Measurements from ENCODE around the gene ADAP1. TPM values are rescaled to one million over a fixed set of nuclear protein-coding genes. Genes with fewer than 3 reads are reported as not detected.
A peak's percentile ranks its signal among the peaks of the same experiment; 100 is the strongest.

ADAP1 gene
- total and polyA plus RNA-seq, 2 of the 8 experiments (the other 6 are each of a cell fraction or from before 2014, with no cell fraction given) = 5.8 to 6.1 TPM

- Histone ChIP-seq H3K4ac (replicated peaks; ENCODE audit: insufficient read length, low read depth, low read length) (no peak overlapping the region), H3K79me2 (ENCODE audit: control insufficient read depth in 1 of 2, insufficient read depth in 2 of 2, low read length in 2 of 2) (no peaks in the 10 kb centered on the region)
- TF ChIP-seq KDM1A (IDR thresholded peaks at IDR 0.05; ENCODE audit: borderline replicate concordance, low read length) = no peak
- TF ChIP-seq SRF (IDR thresholded peaks at IDR 0.05; ENCODE audit: low read depth, low read length) = no peak
Measured at GRCh38 chr7:987909-988308, 33.4 kb upstream of the ADAP1 start.

More at GRCh38 chr7:987909-988308, 33.4 kb upstream of the ADAP1 start:
- H3K56ac ChIP-seq (replicated peaks; ENCODE audit: insufficient read length, low read depth, low read length) = no peak overlapping the region
- H2BK12ac ChIP-seq (ENCODE audit: low read depth, low read length) = no peak overlapping the region
- no peak overlapping the region for H4K91ac ChIP-seq (replicated peaks; ENCODE audit: insufficient read length, low read length)
- no peak overlapping the region for H4K5ac ChIP-seq (ENCODE audit: insufficient read length, low read depth, low read length)
- DNase-seq (ENCODE audit: low read depth in 1 of 2, low spot score in 2 of 2) (no peak), FAIRE-seq (no peak)
- H3K4me1 ChIP-seq (replicated peaks in 1 of 4; ENCODE audit: control insufficient read depth in 3 of 4, insufficient read depth in 4 of 4, low read length in 3 of 4) = peaks cover 0 to 5% (median 1%) of the 10 kb centered on the region in 4 experiments; a peak in 3 of 7 replicates
- no peak overlapping the region for H3K23ac ChIP-seq (ENCODE audit: insufficient read length)
- whole genome bisulfite sequencing, 2 experiments (ENCODE audit: extremely low coverage in 1 of 2, insufficient coverage in 1 of 2, insufficient read length in 1 of 2, insufficient replicate concordance in 2 of 2, low coverage in 1 of 2, low lambda C conversion rate in 2 of 2, missing lambda C conversion rate in 1 of 2) = 100% methylated on average over 5 of the region's 6 CpGs; no CpG with 5 or more reads in 1 of the 2 experiments
- H3K79me1 ChIP-seq (ENCODE audit: low read depth, low read length) = no peaks in the 10 kb centered on the region
- H2BK20ac ChIP-seq (ENCODE audit: low read length) = no peak overlapping the region
- no peak overlapping the region for H3K4me2 ChIP-seq (ENCODE audit: insufficient read depth in 1 of 2, low read depth in 2 of 2, low read length in 2 of 2)
- no peak overlapping the region for H2BK15ac ChIP-seq (ENCODE audit: low read length)
- H3K4me3 ChIP-seq (ENCODE audit: extremely low read depth in 1 of 4, insufficient read depth in 2 of 4, low read depth in 3 of 4, low read length in 4 of 4) = no peak overlapping the region
- no peaks in the 10 kb centered on the region for H3K9me3 ChIP-seq (ENCODE audit: insufficient read depth in 2 of 2, low read depth in 1 of 2, low read length in 1 of 2)
- H3K23me2 ChIP-seq (ENCODE audit: low read depth, low read length) = no peaks in the 10 kb centered on the region
- H2BK120ac ChIP-seq (replicated peaks; ENCODE audit: low read depth, low read length) = no peak overlapping the region
- no peak overlapping the region for H3K9ac ChIP-seq (replicated peaks in 1 of 4; ENCODE audit: extremely low read depth in 1 of 4, low read depth in 3 of 4, low read length in 3 of 4)
- POLR2A ChIA-PET (ENCODE audit: partially characterized antibody) = interaction anchor here (0.6 to 1.3 kb wide), 3 partner anchors 13 to 339 kb away, joined by 3 to 6 read pairs (median 4); partner anchors contain the start of gene COX19
- H2BK5ac ChIP-seq (ENCODE audit: low read depth, low read length) = no peak overlapping the region
- no peak overlapping the region for H3K14ac ChIP-seq (ENCODE audit: insufficient read length)
- no peak overlapping the region for H2AFZ ChIP-seq (ENCODE audit: low read length)
- no peaks in the 10 kb centered on the region for H3K27me3 ChIP-seq (replicated peaks in 1 of 4; ENCODE audit: control insufficient read depth in 3 of 4, extremely low read depth in 1 of 4, insufficient read depth in 3 of 4, low read length in 3 of 4)
- H2AK5ac ChIP-seq (ENCODE audit: low read depth, low read length) = no peak overlapping the region
- H3K36me3 ChIP-seq (ENCODE audit: control insufficient read depth in 2 of 4, insufficient read depth in 4 of 4, low read length in 3 of 4) = no peaks in the 10 kb centered on the region
- H3K18ac ChIP-seq (ENCODE audit: extremely low read depth, low read length) = no peak overlapping the region; the same call in 1 of the 2 replicates
- peak overlapping the region; percentile 68 for H4K8ac ChIP-seq (ENCODE audit: extremely low read depth, insufficient read depth, low read length)
- H3K27ac ChIP-seq (ENCODE audit: low read depth, low read length) = no peak overlapping the region
- CTCF ChIA-PET (ENCODE audit: partially characterized antibody) = interaction anchor here (1.0 to 1.7 kb wide), 7 partner anchors 9 to 78 kb away, joined by 3 to 13 read pairs (median 4); no protein-coding TSS in a partner anchor
- H4K20me1 ChIP-seq (replicated peaks in 1 of 2; ENCODE audit: control insufficient read depth in 1 of 2, insufficient read depth in 2 of 2, low read length in 2 of 2) = no peaks in the 10 kb centered on the region
